ENCODE measurements around the gene CENPP. TPM values are rescaled to one million over a fixed set of nuclear protein-coding genes. Genes with fewer than 3 reads are reported as not detected.

Gene CENPP
- total and polyA plus RNA-seq, 2 donors, result 2.7 to 20.9 TPM

DNA sequence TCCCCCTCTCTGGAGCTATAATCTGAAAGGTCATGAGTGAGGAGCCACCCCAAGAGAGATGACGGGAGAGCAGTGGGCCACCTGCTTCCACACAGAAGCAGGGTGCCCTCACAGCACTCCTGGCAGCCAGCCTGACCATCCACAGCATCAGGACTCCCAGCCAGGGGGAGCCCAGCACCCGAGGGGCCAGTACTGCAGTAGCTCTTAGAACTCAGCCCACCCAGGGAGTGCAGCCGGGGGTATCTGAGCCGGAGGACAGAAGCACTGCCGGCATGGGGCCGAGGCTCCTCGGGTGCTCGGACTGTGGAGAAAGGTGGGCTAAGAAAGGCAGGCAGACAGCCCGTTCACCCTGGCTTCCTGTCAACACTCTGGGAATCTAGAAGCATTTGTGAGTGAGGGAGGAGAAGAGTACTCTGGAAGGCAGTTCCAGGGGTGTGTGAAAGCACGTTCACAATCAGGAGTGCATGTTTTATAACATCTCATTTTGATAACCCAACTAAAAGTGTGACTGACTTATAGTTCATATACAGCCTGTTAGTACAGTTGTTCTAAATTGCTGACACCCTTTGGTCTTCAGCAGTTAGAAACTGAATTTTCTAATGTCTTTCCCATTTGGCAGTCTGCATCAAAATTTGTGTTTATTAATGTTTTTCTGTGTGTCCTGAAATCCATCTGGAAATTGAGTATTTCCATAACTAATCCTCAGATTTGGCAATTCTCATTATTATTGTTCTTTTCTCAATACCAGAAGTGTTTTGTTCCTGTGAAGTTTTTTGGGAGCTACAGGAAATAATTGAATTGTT lies 182.5 kb downstream of the CENPP start:
- Histone ChIP-seq H3K4me3 (ENCODE audit: low read depth, low read length) (no peak overlapping the region), H3K27ac (ENCODE audit: low read depth) (no peak overlapping the region), H3K4me1 (ENCODE audit: insufficient read depth) (no peaks in the 10 kb centered on the region), H3K36me3 (ENCODE audit: insufficient read depth) (no peaks in the 10 kb centered on the region)
- 31% methylated on average over 10 of the region's 10 CpGs for WGBS
- DNase-seq (ENCODE audit: extremely low spot score), result no peak

DNA sequence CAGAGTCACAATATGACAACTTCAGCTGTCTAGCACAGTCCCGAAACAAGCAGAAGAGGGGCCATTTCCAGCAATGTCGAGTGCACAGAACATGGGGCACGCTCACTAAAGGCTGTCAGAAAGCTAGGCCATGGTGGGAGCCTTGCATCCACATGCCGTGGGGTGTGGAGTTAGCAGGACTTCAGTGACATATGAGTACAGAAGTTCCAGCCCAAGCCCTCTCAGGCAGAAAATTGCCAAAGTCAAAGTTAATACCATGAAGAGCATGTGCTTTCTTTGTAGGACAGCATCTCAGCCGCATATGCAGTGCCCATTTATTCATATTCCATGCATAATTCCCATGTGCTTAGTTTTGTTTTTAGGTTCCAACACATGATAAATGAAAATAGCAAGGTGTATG lies 183.3 kb downstream of the CENPP start:
- Histone ChIP-seq H3K4me3 (ENCODE audit: low read depth, low read length) (no peak overlapping the region), H3K36me3 (ENCODE audit: insufficient read depth) (no peaks in the 10 kb centered on the region), H3K4me1 (ENCODE audit: insufficient read depth) (no peaks in the 10 kb centered on the region), H3K27ac (ENCODE audit: low read depth) (no peak overlapping the region)
- DNase-seq (ENCODE audit: extremely low spot score), result no peak
- 97% methylated on average over 5 of the region's 5 CpGs for WGBS

DNA sequence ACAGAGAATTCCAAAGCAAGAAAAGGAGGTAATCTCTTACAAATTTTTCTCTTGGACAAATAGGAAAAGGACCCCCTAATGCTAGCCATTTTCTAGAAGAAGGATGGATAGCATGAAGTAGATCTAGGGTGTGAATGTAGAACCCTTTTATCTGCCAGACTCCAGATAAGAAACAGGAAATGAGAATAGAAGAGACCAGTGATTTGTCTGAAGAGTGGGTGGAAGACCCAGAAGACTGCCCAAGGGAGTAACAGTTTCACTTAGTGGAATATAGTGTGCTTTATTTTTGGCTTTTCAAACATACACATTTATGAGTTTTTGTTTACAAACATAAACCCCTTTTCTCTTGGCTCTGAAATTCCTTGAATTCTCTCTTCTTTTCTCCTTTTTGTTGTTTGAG lies 185.0 kb downstream of the CENPP start:
- Histone ChIP-seq H3K36me3 (ENCODE audit: insufficient read depth) (no peaks in the 10 kb centered on the region), H3K4me3 (ENCODE audit: low read depth, low read length) (no peak overlapping the region), H3K4me1 (ENCODE audit: insufficient read depth) (no peaks in the 10 kb centered on the region), H3K27ac (ENCODE audit: low read depth) (no peak overlapping the region)
- no peak for DNase-seq (ENCODE audit: extremely low spot score)

DNA sequence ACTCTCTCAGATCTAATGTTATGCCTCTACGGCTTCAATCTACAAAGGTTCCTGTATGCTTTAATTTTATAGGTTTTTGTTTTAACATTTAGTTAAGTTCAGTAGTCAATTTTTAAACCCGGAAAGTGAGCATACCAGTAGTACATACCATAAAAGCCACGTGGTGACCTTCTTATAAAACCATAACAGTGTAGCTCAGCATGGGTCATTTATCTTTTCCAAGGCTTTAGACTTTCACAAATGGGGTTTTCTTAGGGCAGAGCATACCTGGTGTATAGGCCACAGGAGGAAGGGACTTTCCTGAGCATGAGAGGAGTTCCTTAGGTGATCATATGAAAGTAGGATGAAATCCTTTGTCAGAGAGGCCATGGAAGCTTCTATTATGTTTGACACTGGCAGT lies 186.9 kb downstream of the CENPP start:
- no peak for DNase-seq (ENCODE audit: extremely low spot score)
- no peaks in the 10 kb centered on the region for H3K4me1 ChIP-seq (ENCODE audit: insufficient read depth)
- H3K36me3 ChIP-seq (ENCODE audit: insufficient read depth), result no peaks in the 10 kb centered on the region
- WGBS, result 58% methylated on average over 3 of the region's 3 CpGs
- no peak overlapping the region for H3K4me3 ChIP-seq (ENCODE audit: low read depth, low read length)
- no peak overlapping the region for H3K27ac ChIP-seq (ENCODE audit: low read depth)

DNA sequence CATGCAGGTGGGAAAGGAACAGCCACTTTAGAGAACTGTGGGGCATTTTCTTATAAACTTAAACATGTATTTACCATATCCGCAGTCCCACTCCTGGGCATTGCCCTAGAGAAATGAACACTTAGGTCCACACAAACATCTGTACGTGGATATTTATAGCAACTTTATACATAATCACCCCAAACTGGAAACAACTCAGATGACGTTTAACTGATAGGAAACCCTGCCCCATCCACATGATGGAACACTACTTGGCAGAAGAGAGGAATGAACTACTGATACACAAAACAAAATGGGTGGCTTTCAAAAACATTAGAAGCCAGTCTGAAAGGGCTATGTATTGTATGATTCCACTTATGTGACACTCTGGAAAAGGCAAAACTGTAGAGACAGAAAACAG lies 187.6 kb downstream of the CENPP start:
- Histone ChIP-seq H3K27ac (ENCODE audit: low read depth) (no peak overlapping the region), H3K4me1 (ENCODE audit: insufficient read depth) (no peaks in the 10 kb centered on the region), H3K36me3 (ENCODE audit: insufficient read depth) (no peaks in the 10 kb centered on the region), H3K4me3 (ENCODE audit: low read depth, low read length) (no peak overlapping the region)
- 59% methylated on average over 3 of the region's 3 CpGs for WGBS
- no peak for DNase-seq (ENCODE audit: extremely low spot score)

- WGBS, result 94% methylated on average over 10 of the region's 10 CpGs
- H3K4me1 ChIP-seq (ENCODE audit: insufficient read depth), result no peaks in the 10 kb centered on the region
- H3K27ac ChIP-seq (ENCODE audit: low read depth), result no peak overlapping the region
- no peak overlapping the region for H3K4me3 ChIP-seq (ENCODE audit: low read depth, low read length)
- H3K36me3 ChIP-seq (ENCODE audit: insufficient read depth), result no peaks in the 10 kb centered on the region
- DNase-seq (ENCODE audit: extremely low spot score), result no peak
Measured at GRCh38 chr9:92514635-92515034, 188.9 kb downstream of the CENPP start.

- no peak overlapping the region for H3K27ac ChIP-seq (ENCODE audit: low read depth)
- H3K36me3 ChIP-seq (ENCODE audit: insufficient read depth), result no peaks in the 10 kb centered on the region
- no peak for DNase-seq (ENCODE audit: extremely low spot score)
- 92% methylated on average over 1 of the region's 1 CpG for WGBS
- no peaks in the 10 kb centered on the region for H3K4me1 ChIP-seq (ENCODE audit: insufficient read depth)
- H3K4me3 ChIP-seq (ENCODE audit: low read depth, low read length), result no peak overlapping the region
Measured at GRCh38 chr9:92516521-92516920, 190.8 kb downstream of the CENPP start.

DNA sequence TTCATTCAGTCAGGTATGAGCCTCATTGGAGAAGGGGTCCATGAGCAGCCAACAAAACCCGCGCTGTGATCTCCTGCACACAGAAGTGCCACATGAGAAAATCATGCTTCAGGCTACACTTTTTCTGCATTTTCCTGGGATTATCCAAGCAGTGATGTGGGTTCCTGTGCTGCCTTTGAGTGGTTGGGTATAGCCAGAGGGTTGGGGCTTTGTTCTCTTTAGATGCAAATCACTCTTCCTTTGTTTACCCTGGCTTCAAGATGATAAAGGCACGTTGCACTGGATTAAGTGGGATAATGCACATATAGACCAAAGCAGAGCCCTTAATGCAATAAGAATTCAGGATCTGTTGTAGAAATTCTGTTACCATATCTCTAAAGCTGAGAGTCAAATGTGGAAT lies 191.3 kb downstream of the CENPP start:
- WGBS, result 67% methylated on average over 3 of the region's 3 CpGs

GRCh38 chr9:92518199-92518598 lies 192.4 kb downstream of the CENPP start:
- no peak overlapping the region for H3K27ac ChIP-seq (ENCODE audit: low read depth)
- 84% methylated on average over 4 of the region's 4 CpGs for WGBS
- no peak overlapping the region for H3K4me3 ChIP-seq (ENCODE audit: low read depth, low read length)
- H3K36me3 ChIP-seq (ENCODE audit: insufficient read depth), result no peaks in the 10 kb centered on the region
- no peak for DNase-seq (ENCODE audit: extremely low spot score)
- no peaks in the 10 kb centered on the region for H3K4me1 ChIP-seq (ENCODE audit: insufficient read depth)

More for the DNA sequence above, 191.3 kb downstream of the CENPP start:
- Histone ChIP-seq H3K27ac (ENCODE audit: low read depth) (no peak overlapping the region), H3K4me3 (ENCODE audit: low read depth, low read length) (no peak overlapping the region), H3K4me1 (ENCODE audit: insufficient read depth) (no peaks in the 10 kb centered on the region), H3K36me3 (ENCODE audit: insufficient read depth) (no peaks in the 10 kb centered on the region)
- DNase-seq (ENCODE audit: extremely low spot score), result no peak

GRCh38 chr9:92520837-92521236 lies 195.1 kb downstream of the CENPP start:
- no peak for DNase-seq (ENCODE audit: extremely low spot score)
- no peaks in the 10 kb centered on the region for H3K36me3 ChIP-seq (ENCODE audit: insufficient read depth)
- 98% methylated on average over 2 of the region's 2 CpGs for WGBS
- H3K27ac ChIP-seq (ENCODE audit: low read depth), result no peak overlapping the region
- H3K4me1 ChIP-seq (ENCODE audit: insufficient read depth), result no peaks in the 10 kb centered on the region
- no peak overlapping the region for H3K4me3 ChIP-seq (ENCODE audit: low read depth, low read length)

- 81% methylated on average over 10 of the region's 10 CpGs for WGBS
- no peak overlapping the region for H3K4me3 ChIP-seq (ENCODE audit: low read depth, low read length)
- H3K27ac ChIP-seq (ENCODE audit: low read depth), result no peak overlapping the region
- no peaks in the 10 kb centered on the region for H3K4me1 ChIP-seq (ENCODE audit: insufficient read depth)
- H3K36me3 ChIP-seq (ENCODE audit: insufficient read depth), result no peaks in the 10 kb centered on the region
- DNase-seq (ENCODE audit: extremely low spot score), result no peak
Measured at GRCh38 chr9:92522983-92523970, 197.5 kb downstream of the CENPP start.

- no peak for DNase-seq (ENCODE audit: extremely low spot score)
- WGBS, result 98% methylated on average over 1 of the region's 1 CpG
Measured at GRCh38 chr9:92524881-92525280, 199.1 kb downstream of the CENPP start.

GRCh38 chr9:92525306-92525705 lies 199.6 kb downstream of the CENPP start:
- H3K36me3 ChIP-seq (ENCODE audit: insufficient read depth), result no peaks in the 10 kb centered on the region
- no peak overlapping the region for H3K27ac ChIP-seq (ENCODE audit: low read depth)
- no peak for DNase-seq (ENCODE audit: extremely low spot score)
- no peaks in the 10 kb centered on the region for H3K4me1 ChIP-seq (ENCODE audit: insufficient read depth)
- no peak overlapping the region for H3K4me3 ChIP-seq (ENCODE audit: low read depth, low read length)
- 79% methylated on average over 5 of the region's 5 CpGs for WGBS

More at GRCh38 chr9:92524881-92525280, 199.1 kb downstream of the CENPP start:
- H3K36me3 ChIP-seq (ENCODE audit: insufficient read depth), result no peaks in the 10 kb centered on the region
- H3K27ac ChIP-seq (ENCODE audit: low read depth), result no peak overlapping the region
- no peak overlapping the region for H3K4me3 ChIP-seq (ENCODE audit: low read depth, low read length)
- no peaks in the 10 kb centered on the region for H3K4me1 ChIP-seq (ENCODE audit: insufficient read depth)

All from urinary bladder (tissue), 4 donors.